Right atrium auricular region (tissue), 2 donors: Measurements from ENCODE around the gene STAG1. TPM values are rescaled to one million over a fixed set of nuclear protein-coding genes. Genes with fewer than 3 reads are reported as not detected.

Experiments
- DNase-seq: peaks from one replicate; pipeline ENCODE4 v3.0.0-alpha.2; 2019; ENCODE audit warnings: low spot score
- H3K27ac ChIP-seq, 2 donors: fragments of 200-600 bp; sonication (generic); 1 replicate in 1 of 2; 2 replicates in 1 of 2; pipeline ENCODE4 v1.5.1; 2016 to 2019
- H3K27me3 ChIP-seq, 2 donors: fragments of 200-600 bp; sonication (generic); one replicate each; pipeline versions ENCODE4 v1.5.1 to v1.6.0; 2017 to 2019
- H3K36me3 ChIP-seq: fragments of 200-600 bp; sonication (generic); one replicate; pipeline ENCODE4 v1.5.1; 2016
- H3K4me1 ChIP-seq, 2 donors: fragments of 200-600 bp; sonication (generic); one replicate each; pipeline versions ENCODE4 v1.5.1 to v1.6.0; 2017 to 2019
- H3K4me3 ChIP-seq, 2 donors: fragments of 200-600 bp; sonication (generic); 1 replicate in 1 of 2; 2 replicates in 1 of 2; pipeline ENCODE4 v1.5.1; 2017 to 2019; ENCODE audit warnings: mild to moderate bottlenecking in 1 of 2, moderate library complexity in 1 of 2
- H3K9me3 ChIP-seq, 2 donors: fragments of 200-600 bp; sonication (generic); one replicate each; pipeline ENCODE4 v1.5.1; 2019
- CTCF ChIP-seq, 2 donors: fragments of 200-600 bp; sonication (generic); IDR thresholded peaks; one replicate each; pipeline ENCODE4 v1.5.1; 2019; ENCODE audit warnings: antibody characterized with exemption in 2 of 2
- total RNA-seq, 2 donors: library from RNA; depleted of rRNA; stranded (reverse); fragments of >200 nt; gene quantifications; one replicate each; pipeline ENCODE4 v1.1.0, GENCODE V29; 2016

STAG1 gene
- total RNA-seq, 2 donors from 2014 or later = 16.5 to 24.8 TPM

GRCh38 chr3:136351351-136351750 lies 400.8 kb downstream of the STAG1 start:
- no peaks in the 10 kb centered on the region for H3K27me3 ChIP-seq
- H3K27ac ChIP-seq = peak overlapping the region in 1 of 2 donors; percentile 37
- no peak overlapping the region for H3K4me3 ChIP-seq
- no peaks in the 10 kb centered on the region for H3K9me3 ChIP-seq
- DNase-seq = no peak
- H3K4me1 ChIP-seq = peaks cover 0 to 20% of the 10 kb centered on the region in 2 donors
- no peak for TF ChIP-seq CTCF (IDR thresholded peaks at IDR 0.05)
- H3K36me3 ChIP-seq = no peaks in the 10 kb centered on the region

DNA sequence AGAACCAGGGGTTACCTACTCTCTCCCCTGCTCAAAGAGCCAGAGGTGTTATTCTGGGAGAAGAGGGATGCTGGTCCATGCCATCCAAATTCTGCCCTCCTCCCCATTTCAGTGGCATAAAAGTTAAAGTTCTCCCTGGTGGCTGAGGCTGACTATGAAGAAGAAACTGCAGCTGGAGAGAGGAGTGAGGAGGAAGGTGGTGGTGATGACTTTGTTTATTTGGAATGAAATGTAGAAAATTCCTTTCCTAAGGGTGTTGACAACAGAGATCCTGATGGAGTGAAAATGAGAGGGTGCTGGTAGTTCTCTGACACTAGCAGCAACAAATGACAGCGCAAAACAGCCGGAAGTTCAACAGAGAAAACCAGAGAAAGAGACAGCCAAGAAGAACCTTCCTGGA lies 401.6 kb downstream of the STAG1 start:
- no peak for DNase-seq
- no peaks in the 10 kb centered on the region for H3K9me3 ChIP-seq
- TF ChIP-seq CTCF (IDR thresholded peaks at IDR 0.05) = no peak
- no peaks in the 10 kb centered on the region for H3K27me3 ChIP-seq
- H3K36me3 ChIP-seq = no peaks in the 10 kb centered on the region
- H3K4me1 ChIP-seq = peaks cover 0 to 20% of the 10 kb centered on the region in 2 donors
- H3K4me3 ChIP-seq = no peak overlapping the region
- peak overlapping the region in 1 of 2 donors; percentile 37 for H3K27ac ChIP-seq

- no peak overlapping the region for H3K4me3 ChIP-seq
- H3K27ac ChIP-seq = peak overlapping the region in 1 of 2 donors; percentile 37
- no peak for DNase-seq
- no peaks in the 10 kb centered on the region for H3K27me3 ChIP-seq
- H3K36me3 ChIP-seq = no peaks in the 10 kb centered on the region
- H3K4me1 ChIP-seq = peaks cover 0 to 20% of the 10 kb centered on the region in 2 donors
- no peaks in the 10 kb centered on the region for H3K9me3 ChIP-seq
- TF ChIP-seq CTCF (IDR thresholded peaks at IDR 0.05) = no peak
Observed at GRCh38 chr3:136350132-136350531, 402.0 kb downstream of the STAG1 start.

- no peaks in the 10 kb centered on the region for H3K27me3 ChIP-seq
- no peak for DNase-seq
- H3K9me3 ChIP-seq = no peaks in the 10 kb centered on the region
- H3K4me3 ChIP-seq = no peak overlapping the region
- peaks cover 0 to 17% of the 10 kb centered on the region in 2 donors for H3K4me1 ChIP-seq
- peaks cover 6% of the 10 kb centered on the region for H3K36me3 ChIP-seq
- no peak for TF ChIP-seq CTCF (IDR thresholded peaks at IDR 0.05)
- H3K27ac ChIP-seq = no peak overlapping the region
Observed at GRCh38 chr3:136346486-136346885, 405.7 kb downstream of the STAG1 start.

- TF ChIP-seq CTCF (IDR thresholded peaks at IDR 0.05) = no peak
- H3K9me3 ChIP-seq = no peaks in the 10 kb centered on the region
- H3K27ac ChIP-seq = no peak overlapping the region
- H3K4me1 ChIP-seq = no peaks in the 10 kb centered on the region
- no peaks in the 10 kb centered on the region for H3K27me3 ChIP-seq
- peaks cover 31% of the 10 kb centered on the region for H3K36me3 ChIP-seq
- DNase-seq = peak; percentile 92
- H3K4me3 ChIP-seq = no peak overlapping the region
Observed at GRCh38 chr3:136343873-136344555, 408.2 kb downstream of the STAG1 start.

GRCh38 chr3:136343446-136343845 lies 408.7 kb downstream of the STAG1 start:
- Histone ChIP-seq H3K4me3 (no peak overlapping the region), H3K36me3 (peaks cover 35% of the 10 kb centered on the region), H3K4me1 (no peaks in the 10 kb centered on the region), H3K9me3 (no peaks in the 10 kb centered on the region), H3K27ac (no peak overlapping the region), H3K27me3 (no peaks in the 10 kb centered on the region)
- no peak for DNase-seq
- TF ChIP-seq CTCF (IDR thresholded peaks at IDR 0.05) = no peak
